Bone marrow (tissue), 2 donors: ENCODE measurements around the gene BTBD17.

Experiments used
- DNase-seq, 2 donors: peaks; one replicate each; lab custom pipeline; 2025; lab: John Stamatoyannopoulos, UW

BTBD17 gene

GRCh38 chr17:74387365-74388218, 25.9 kb upstream of the BTBD17 start:
- no peak for DNase-seq

DNA sequence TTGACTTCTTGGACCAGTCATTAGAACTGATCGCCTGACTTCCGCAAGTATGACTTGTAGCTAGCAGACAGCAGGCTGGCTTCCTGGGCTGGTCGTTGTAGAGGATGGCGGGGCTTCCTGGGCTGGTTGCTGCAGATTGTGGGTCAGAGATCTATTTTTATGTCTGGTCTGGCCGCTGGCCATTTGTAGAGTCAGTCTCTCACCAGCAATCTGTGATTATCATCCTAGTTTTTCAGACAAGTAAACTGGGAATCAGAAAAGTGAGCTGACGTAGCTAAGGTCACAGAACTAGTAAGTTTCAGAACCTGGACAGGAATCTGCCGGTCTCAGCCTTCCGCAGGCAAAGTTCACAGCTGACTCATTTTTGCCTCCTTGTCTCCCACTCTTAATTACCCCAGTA, 24.7 kb upstream of the BTBD17 start:
- DNase-seq, result no peak

DNA sequence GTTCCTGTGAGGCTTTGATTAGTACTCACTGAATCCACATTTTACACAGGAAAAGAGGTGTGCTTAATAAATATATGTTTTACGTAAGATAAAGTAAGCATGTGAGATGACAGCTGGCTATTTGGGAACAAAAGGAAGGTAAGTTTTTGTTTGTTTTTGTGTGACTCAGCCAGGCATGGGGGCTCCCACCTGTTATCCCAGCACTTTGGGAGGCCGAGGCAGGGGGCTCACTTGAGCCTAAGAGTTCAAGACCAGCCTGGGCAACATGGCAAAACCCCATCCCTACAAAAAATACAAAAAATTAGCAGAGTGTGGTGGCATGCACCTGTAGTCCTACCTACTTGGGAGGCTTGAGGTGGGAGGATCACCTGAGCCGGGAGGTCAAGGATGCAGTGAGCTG, 23.5 kb upstream of the BTBD17 start:
- DNase-seq, result no peak

DNA sequence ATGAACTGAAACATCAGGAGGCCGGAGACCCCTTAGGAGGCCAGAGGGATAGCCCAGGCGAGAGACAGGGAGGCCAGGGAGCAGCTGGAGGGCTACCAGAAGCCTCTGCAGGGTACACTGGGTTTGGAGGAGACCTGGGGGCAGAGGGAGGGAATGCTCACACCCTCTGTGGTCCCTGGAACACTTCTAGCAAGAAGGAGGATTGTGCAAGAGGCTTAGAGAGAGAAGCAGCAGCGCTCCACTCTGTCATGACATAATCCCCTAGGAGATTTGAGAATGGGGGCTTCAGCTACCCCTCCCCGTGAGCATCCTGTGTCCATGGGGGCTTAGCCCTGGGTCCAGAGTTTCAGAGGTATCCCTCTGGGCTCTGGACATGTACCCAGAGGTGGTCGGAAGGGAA, 21.5 kb upstream of the BTBD17 start:
- DNase-seq, result no peak

GRCh38 chr17:74380959-74381808, 19.5 kb upstream of the BTBD17 start:
- DNase-seq, result no peak

GRCh38 chr17:74380086-74380958, 18.7 kb upstream of the BTBD17 start:
- DNase-seq, result no peak

- DNase-seq, result peak; percentile 58 to 88
Observed at GRCh38 chr17:74379495-74380085, 17.9 kb upstream of the BTBD17 start.

DNA sequence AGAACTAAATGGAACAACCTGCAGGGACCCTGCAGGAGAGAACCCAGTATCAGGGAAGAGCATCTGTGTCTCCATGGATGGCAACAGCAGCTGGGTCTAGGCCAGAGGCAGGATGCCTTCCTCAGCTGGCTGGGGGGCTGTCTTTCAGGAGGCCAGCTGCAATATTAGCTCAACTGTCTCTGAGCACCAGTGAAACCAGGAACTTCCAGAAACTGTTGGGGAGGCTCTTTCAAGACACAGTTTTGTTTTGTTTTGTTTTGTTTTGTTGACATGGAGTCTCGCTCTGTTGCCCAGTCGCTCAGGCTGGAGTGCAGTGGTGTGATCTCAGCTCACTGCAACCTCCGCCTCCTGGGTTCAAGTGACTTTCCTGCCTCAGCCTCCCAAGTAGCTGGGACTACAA, 13.2 kb upstream of the BTBD17 start:
- DNase-seq, result no peak

GRCh38 chr17:74373838-74374606, 12.4 kb upstream of the BTBD17 start:
- no peak for DNase-seq

- no peak for DNase-seq
Observed at GRCh38 chr17:74372426-74372825, 10.8 kb upstream of the BTBD17 start.

DNA sequence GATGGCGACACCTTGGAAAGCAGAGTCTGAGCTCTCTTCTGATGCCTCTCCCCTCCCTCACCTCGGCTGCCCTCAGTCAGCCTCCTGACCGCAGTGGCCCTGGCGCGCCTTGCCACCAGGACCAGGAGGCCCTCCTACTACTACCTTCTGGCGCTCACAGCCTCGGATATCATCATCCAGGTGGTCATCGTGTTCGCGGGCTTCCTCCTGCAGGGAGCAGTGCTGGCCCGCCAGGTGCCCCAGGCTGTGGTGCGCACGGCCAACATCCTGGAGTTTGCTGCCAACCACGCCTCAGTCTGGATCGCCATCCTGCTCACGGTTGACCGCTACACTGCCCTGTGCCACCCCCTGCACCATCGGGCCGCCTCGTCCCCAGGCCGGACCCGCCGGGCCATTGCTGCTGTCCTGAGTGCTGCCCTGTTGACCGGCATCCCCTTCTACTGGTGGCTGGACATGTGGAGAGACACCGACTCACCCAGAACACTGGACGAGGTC, 10.0 kb upstream of the BTBD17 start:
- no peak for DNase-seq

GRCh38 chr17:74369665-74370490, 8.2 kb upstream of the BTBD17 start:
- no peak for DNase-seq

DNA sequence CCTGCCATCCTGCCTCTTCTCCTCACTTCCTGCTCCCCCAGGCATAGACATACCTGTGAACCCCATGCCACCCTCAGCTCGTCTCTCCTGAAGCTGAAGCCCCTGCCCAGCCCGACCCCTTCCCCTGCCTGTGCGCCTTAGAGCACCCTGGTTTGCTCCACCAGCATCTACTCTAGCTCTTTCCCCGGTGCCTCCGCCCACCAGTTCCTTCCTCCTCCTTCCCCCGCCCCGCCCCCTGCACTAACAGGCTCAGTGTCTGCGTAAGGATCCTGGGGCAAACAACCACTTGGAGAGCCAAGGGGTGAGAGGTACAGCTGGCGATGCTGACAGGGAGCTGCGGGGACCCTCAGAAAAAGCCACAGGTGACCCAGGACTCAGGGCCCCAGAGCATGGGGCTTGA, 7.6 kb upstream of the BTBD17 start:
- peak; percentile 47 to 74 for DNase-seq

DNA sequence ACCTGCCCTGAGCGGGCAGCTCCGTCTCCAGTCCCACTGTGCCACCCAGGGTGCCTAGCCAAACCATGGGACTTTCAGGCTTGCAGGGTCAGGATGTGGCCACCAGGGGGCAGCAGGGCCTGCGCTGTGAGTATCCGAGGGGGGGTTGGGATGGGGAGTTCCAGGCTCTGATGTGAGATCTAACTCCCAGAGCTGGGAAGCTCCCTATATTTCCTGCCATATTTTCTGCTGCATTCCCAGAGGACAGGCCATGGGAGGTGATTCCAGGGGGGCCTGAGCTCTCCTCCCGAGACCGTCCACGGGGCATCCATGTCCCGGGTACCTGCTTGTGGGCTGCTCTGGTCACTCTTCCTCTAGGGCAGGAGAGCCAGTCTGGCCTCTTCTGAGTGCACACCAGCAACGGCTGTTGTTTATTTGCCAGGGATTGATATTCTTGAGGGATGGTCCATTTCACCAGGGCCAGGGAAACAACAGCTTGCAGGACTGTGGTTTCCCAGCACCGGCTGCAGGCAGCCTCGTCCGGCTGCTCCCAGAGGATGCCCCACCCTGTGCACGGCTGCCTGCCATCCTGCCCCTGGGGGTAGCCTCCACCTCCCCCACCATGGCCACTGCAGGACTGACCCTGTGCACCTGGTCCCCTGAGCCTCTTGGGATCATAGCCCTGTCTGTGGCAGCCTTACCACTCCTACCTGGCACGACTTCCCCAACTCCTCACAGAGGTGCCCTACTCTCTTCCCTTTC, 6.8 kb upstream of the BTBD17 start:
- DNase-seq, result peak in 1 of 2 donors; percentile 49

- no peak for DNase-seq
Observed at GRCh38 chr17:74367206-74367605, 5.5 kb upstream of the BTBD17 start, which contains the start of gene GPR142. Gene GPR142, plus strand, starts transcription at chr17:74367506. Its CDS starts 2,035 bp downstream, at chr17:74369541.

DNA sequence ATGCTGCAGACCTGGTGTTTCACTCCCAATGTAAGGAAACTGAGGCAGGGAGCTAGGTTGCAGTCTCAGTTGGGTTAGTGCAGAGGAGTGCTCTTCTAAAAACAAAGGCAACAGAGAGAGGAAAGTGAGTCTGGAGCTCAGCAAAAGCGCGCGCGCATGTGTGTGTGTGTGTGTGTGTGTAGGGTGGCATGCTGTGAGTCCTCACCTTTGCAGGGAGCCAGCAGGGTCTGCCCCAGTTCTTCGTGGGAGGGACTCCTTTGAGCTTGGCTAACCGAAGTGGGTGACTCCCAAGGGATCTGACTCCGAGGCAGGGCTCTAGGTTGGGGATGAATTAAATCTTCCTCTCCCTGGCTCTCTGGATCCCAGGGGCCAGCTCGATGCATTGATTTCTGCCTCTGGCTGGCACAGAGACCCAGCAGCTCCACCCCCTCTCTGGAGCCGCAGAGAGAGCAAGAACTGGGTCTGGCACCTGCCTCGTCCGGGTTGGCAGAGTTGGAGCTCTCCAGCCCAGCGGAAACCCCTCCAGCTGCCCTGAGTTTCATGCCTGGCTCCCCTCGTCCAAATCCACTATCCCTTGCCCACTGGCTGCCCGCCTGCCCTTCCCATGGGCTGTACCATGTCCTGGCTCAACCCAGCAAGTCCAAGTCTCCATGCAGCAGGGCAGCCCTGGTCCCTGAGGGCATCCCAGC, 1.3 kb upstream of the BTBD17 start:
- DNase-seq, result no peak

GRCh38 chr17:74362069-74362405, 369 bp upstream of the BTBD17 start:
- DNase-seq, result no peak

GRCh38 chr17:74360899-74361229, 804 bp downstream of the BTBD17 start:
- DNase-seq, result no peak

DNA sequence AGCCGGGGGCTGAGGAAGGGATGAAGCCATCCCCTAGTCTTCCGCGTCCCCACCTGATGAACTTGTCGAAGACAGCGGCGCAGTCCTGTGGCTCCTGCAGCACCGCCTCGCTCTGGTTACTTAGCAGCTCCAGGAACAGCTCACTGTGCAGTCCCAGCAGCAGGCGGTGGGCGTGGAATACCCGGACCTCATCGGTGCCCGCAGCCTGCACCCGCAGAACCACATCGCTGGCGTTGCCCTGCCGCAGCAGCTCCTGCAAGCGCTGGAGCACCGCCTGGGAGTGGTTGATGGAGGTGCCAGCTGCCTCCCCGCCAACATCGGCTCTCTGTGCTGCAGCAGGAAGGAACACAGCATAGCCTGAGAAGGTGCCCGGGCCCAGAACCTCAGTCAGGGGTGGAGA, 1.8 kb downstream of the BTBD17 start:
- no peak for DNase-seq
